HFFc6 (cell line): ENCODE data around the gene GLCE. TPM values are rescaled to one million over a fixed set of nuclear protein-coding genes. Genes with fewer than 3 reads are reported as not detected.

Experiments used
- DNase-seq: peaks from one replicate; pipeline ENCODE4 v3.0.0-alpha.2; 2018
- H3K27ac Mint-ChIP-seq: 2 replicates; pipeline ENCODE4 v1.8.0; 2020; ENCODE audit warnings: mild to moderate bottlenecking, mixed read lengths
- H3K27me3 Mint-ChIP-seq: 2 replicates; pipeline ENCODE4 v1.8.0; 2021; ENCODE audit warnings: mild to moderate bottlenecking, moderate library complexity, mixed read lengths; ENCODE audit not compliant: insufficient read depth
- H3K36me3 Mint-ChIP-seq: 2 replicates; pipeline ENCODE4 v1.8.0; 2021; ENCODE audit warnings: low read depth, mixed read lengths
- H3K4me1 Mint-ChIP-seq: 2 replicates; pipeline ENCODE4 v1.8.0; 2020; ENCODE audit warnings: low read depth, mixed read lengths
- H3K4me3 Mint-ChIP-seq: 2 replicates; pipeline ENCODE4 v1.8.0; 2020; ENCODE audit warnings: mild to moderate bottlenecking, moderate library complexity, mixed read lengths
- H3K9me3 Mint-ChIP-seq: 2 replicates; pipeline ENCODE4 v1.8.0; 2020; ENCODE audit warnings: mild to moderate bottlenecking, mixed read lengths
- total RNA-seq, 6 experiments: library from RNA; stranded (reverse); fragmentation: NEBNext Ultra II Directional; extraction: Animal tissue kit (Norgen Biotek cat#: 25700); gene quantifications; 2 replicates in 1 of 6; 3 replicates in 5 of 6; pipeline ENCODE4 v1.2.3, GENCODE V29; 2021
- TF ChIP-seq, protein P1 (sequence below): fragments of 200-600 bp; sonication (generic); IDR thresholded peaks from 2 replicates; pipeline ENCODE4 v1.5.0; 2021; ENCODE audit warnings: antibody characterized with exemption, mild to moderate bottlenecking

The GLCE gene
- total RNA-seq, 6 experiments from 2014 or later: 13.2 to 20.6 (median 17.7) TPM

- peaks cover 7% of the 10 kb centered on the region for H3K36me3 Mint-ChIP-seq
Observed at GRCh38 chr15:69185216-69185615, 24.8 kb downstream of the GLCE start.

DNA sequence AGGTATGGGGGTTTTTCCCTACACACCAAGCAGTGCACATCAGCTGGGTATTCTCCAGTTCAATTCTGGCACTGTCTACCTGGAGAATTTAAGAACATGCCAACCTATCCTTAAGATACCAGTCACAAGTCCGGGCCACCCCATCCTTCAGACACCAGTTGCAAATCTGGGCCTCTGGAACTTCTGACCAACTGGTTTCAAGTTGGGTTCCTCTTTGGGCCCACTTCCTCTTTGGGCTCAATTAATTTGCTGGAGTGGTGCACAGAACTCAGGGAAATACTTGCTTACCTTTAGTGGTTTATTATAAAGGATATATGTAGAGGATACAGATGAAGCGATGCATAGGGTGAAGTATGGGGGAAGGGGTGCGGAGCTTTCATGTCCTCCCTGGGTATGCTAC lies 25.3 kb downstream of the GLCE start:
- H3K9me3 Mint-ChIP-seq: peaks cover 3% of the 10 kb centered on the region; the same call in 1 of the 2 replicates
- H3K4me1 Mint-ChIP-seq: no peaks in the 10 kb centered on the region
- peaks cover 12% of the 10 kb centered on the region for H3K36me3 Mint-ChIP-seq
- no peak for DNase-seq
- no peak overlapping the region for H3K27ac Mint-ChIP-seq
- H3K27me3 Mint-ChIP-seq: no peaks in the 10 kb centered on the region; the same call in 1 of the 2 replicates
- TF ChIP-seq, protein P1, sequence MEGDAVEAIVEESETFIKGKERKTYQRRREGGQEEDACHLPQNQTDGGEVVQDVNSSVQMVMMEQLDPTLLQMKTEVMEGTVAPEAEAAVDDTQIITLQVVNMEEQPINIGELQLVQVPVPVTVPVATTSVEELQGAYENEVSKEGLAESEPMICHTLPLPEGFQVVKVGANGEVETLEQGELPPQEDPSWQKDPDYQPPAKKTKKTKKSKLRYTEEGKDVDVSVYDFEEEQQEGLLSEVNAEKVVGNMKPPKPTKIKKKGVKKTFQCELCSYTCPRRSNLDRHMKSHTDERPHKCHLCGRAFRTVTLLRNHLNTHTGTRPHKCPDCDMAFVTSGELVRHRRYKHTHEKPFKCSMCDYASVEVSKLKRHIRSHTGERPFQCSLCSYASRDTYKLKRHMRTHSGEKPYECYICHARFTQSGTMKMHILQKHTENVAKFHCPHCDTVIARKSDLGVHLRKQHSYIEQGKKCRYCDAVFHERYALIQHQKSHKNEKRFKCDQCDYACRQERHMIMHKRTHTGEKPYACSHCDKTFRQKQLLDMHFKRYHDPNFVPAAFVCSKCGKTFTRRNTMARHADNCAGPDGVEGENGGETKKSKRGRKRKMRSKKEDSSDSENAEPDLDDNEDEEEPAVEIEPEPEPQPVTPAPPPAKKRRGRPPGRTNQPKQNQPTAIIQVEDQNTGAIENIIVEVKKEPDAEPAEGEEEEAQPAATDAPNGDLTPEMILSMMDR: no peak
- H3K4me3 Mint-ChIP-seq: no peak overlapping the region

More at GRCh38 chr15:69185216-69185615, 24.8 kb downstream of the GLCE start:
- Mint-ChIP-seq H3K9me3 (no peaks in the 10 kb centered on the region), H3K4me3 (no peak overlapping the region), H3K27ac (no peak overlapping the region), H3K27me3 (no peaks in the 10 kb centered on the region), H3K4me1 (no peaks in the 10 kb centered on the region)
- DNase-seq: no peak
- TF ChIP-seq, protein P1: no peak

GRCh38 chr15:69189157-69189556 lies 28.7 kb downstream of the GLCE start:
- Mint-ChIP-seq H3K36me3 (peaks cover 16% of the 10 kb centered on the region), H3K4me1 (peaks cover 19% of the 10 kb centered on the region), H3K27ac (no peak overlapping the region), H3K4me3 (no peak overlapping the region), H3K9me3 (peaks cover 5% of the 10 kb centered on the region; the same call in 1 of the 2 replicates), H3K27me3 (no peaks in the 10 kb centered on the region; the same call in 1 of the 2 replicates)
- TF ChIP-seq, protein P1: no peak
- DNase-seq: no peak

- peaks cover 5% of the 10 kb centered on the region; the same call in 1 of the 2 replicates for H3K9me3 Mint-ChIP-seq
- no peak overlapping the region for H3K4me3 Mint-ChIP-seq
- peaks cover 16% of the 10 kb centered on the region for H3K36me3 Mint-ChIP-seq
- H3K27ac Mint-ChIP-seq: no peak overlapping the region
- TF ChIP-seq, protein P1: no peak
- no peak for DNase-seq
- peaks cover 28% of the 10 kb centered on the region for H3K4me1 Mint-ChIP-seq
- no peaks in the 10 kb centered on the region; the same call in 1 of the 2 replicates for H3K27me3 Mint-ChIP-seq
Observed at GRCh38 chr15:69190091-69190490, 29.7 kb downstream of the GLCE start.

DNA sequence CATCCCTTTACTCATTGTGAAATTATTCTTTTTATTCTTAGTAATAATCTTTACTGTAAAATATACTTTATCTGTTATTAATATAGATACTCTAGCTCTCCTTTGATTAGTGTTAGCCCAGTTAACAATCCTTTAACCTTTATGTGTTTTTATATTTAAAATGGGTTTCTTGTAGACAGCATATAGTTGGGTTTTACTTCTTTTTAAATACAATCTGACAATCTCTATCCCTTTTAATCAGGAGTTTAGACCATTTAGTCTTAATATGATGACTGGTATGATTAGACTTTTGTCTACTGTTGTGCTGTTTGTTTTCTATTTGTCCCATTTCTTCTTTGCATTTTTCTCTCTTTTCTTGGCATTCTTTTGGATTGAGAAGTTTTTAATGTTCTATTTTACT lies 30.1 kb downstream of the GLCE start:
- Mint-ChIP-seq H3K27me3 (no peaks in the 10 kb centered on the region; the same call in 1 of the 2 replicates), H3K27ac (no peak overlapping the region), H3K4me3 (no peak overlapping the region), H3K9me3 (peaks cover 5% of the 10 kb centered on the region; the same call in 1 of the 2 replicates), H3K36me3 (peaks cover 16% of the 10 kb centered on the region), H3K4me1 (peaks cover 32% of the 10 kb centered on the region)
- DNase-seq: no peak
- TF ChIP-seq, protein P1: no peak
